HG03060 (cell line): ENCODE data around the gene HES5.

Source experiments
- ATAC-seq: cut with Tn5 transposase; IDR thresholded peaks from one replicate; pipeline ENCODE4 v1.9.1; 2021; ENCODE audit warnings: low read depth, moderate number of reproducible peaks; ENCODE audit not compliant: unreplicated experiment

Gene HES5

GRCh38 chr1:2483026-2483425, 47.0 kb downstream of the HES5 start:
- no peak for ATAC-seq

GRCh38 chr1:2482588-2482987, 47.5 kb downstream of the HES5 start:
- no peak for ATAC-seq

GRCh38 chr1:2481885-2482284, 48.2 kb downstream of the HES5 start:
- ATAC-seq, result no peak

- ATAC-seq, result no peak
Observed at GRCh38 chr1:2480986-2481364, 49.1 kb downstream of the HES5 start.

- no peak for ATAC-seq
Observed at GRCh38 chr1:2480236-2480985, 49.7 kb downstream of the HES5 start.

- ATAC-seq, result no peak
Observed at GRCh38 chr1:2479618-2480017, 50.4 kb downstream of the HES5 start.

GRCh38 chr1:2479186-2479585, 50.9 kb downstream of the HES5 start:
- no peak for ATAC-seq
